GM12878 (cell line): ENCODE measurements around the gene A2ML1. TPM values are rescaled to one million over a fixed set of nuclear protein-coding genes. Genes with fewer than 3 reads are reported as not detected.

ENCODE experiments used
- ATAC-seq: fragments of 200-7000 bp; cut with Tn5 transposase; 3 replicates; pipeline ENCODE4 v1.9.1; 2020; ENCODE audit warnings: mild to moderate bottlenecking, moderate library complexity
- BruUV-seq: library from RNA; stranded (reverse); fragments of 400-500 nt; replicated peaks from 2 replicates; lab custom pipeline; 2021; lab: Mats Ljungman, UMichigan
- CTCF ChIA-PET: fragments of 300-600 bp; sonication (Branson Sonifier 250); formaldehyde crosslinking; extraction: SDS; loops from one replicate; lab custom pipeline; 2021; ENCODE audit warnings: inconsistent platforms; lab: Yijun Ruan, JAX
- POLR2A ChIA-PET: fragments of 350-600 bp; formaldehyde crosslinking; extraction: SDS; loops from one replicate; lab custom pipeline; 2021; ENCODE audit warnings: inconsistent platforms; lab: Charles Lee
- RAD21 ChIA-PET: fragments of 300-600 bp; sonication (Branson Sonifier 250); formaldehyde crosslinking; loops from one replicate; lab custom pipeline; 2023; ENCODE audit warnings: antibody characterized with exemption; ENCODE audit not compliant: unreplicated experiment; lab: Charles Lee
- SMC1A ChIA-PET: fragments of 300-600 bp; sonication (Branson Sonifier 250); formaldehyde crosslinking; loops from one replicate; lab custom pipeline; 2023; ENCODE audit not compliant: unreplicated experiment, uncharacterized antibody; lab: Charles Lee
- DNase-seq: peaks from one replicate; pipeline ENCODE4 v3.0.0-alpha.2; 2011; ENCODE audit warnings: low read depth, low spot score
- FAIRE-seq: peaks from 3 replicates; lab custom pipeline; 2011; peaks lifted over from hg19 to GRCh38; lab: Jason Lieb, UNC
- H2AFZ ChIP-seq: 2 replicates; pipeline ENCODE4 v1.6.0; 2011; ENCODE audit warnings: low read depth, low read length, control low read depth; ENCODE audit not compliant: control insufficient read depth
- H3K27ac ChIP-seq: 2 replicates; pipeline ENCODE4 v1.5.1; 2011; ENCODE audit warnings: control low read depth; ENCODE audit not compliant: control insufficient read depth, insufficient read depth
- H3K27me3 ChIP-seq, 2 experiments: replicated peaks in 1 of 2; 2 replicates each; pipeline versions ENCODE4 v1.6.0 to v1.6.1; 2011; ENCODE audit warnings: low read length in 1 of 2; ENCODE audit not compliant: control insufficient read depth in 2 of 2, insufficient read depth in 2 of 2
- H3K36me3 ChIP-seq, 2 experiments: 2 replicates each; pipeline ENCODE4 v1.5.1; 2011; ENCODE audit warnings: low read length in 1 of 2; ENCODE audit not compliant: control insufficient read depth in 2 of 2, insufficient read depth in 2 of 2
- H3K4me1 ChIP-seq: 2 replicates; pipeline ENCODE4 v1.6.1; 2011; ENCODE audit warnings: mild to moderate bottlenecking, low read length, moderate library complexity, mixed read lengths; ENCODE audit not compliant: control insufficient read depth, insufficient read depth
- H3K4me2 ChIP-seq: 2 replicates; pipeline ENCODE4 v1.6.0; 2011; ENCODE audit warnings: control low read depth; ENCODE audit not compliant: control insufficient read depth, insufficient read depth
- H3K4me3 ChIP-seq: fragments of 200-600 bp; sonication (generic); 2 replicates; pipeline ENCODE4 v1.5.1; 2016
- H3K79me2 ChIP-seq: 2 replicates; pipeline ENCODE4 v1.6.0; 2011; ENCODE audit warnings: low read length; ENCODE audit not compliant: control insufficient read depth, insufficient read depth
- H3K9ac ChIP-seq: 2 replicates; pipeline ENCODE4 v1.8.0; 2011; ENCODE audit warnings: low read length, control low read depth, mixed read lengths; ENCODE audit not compliant: control insufficient read depth, insufficient read depth
- H3K9me3 ChIP-seq: replicated peaks from 3 replicates; pipeline ENCODE4 v1.5.1; 2011; ENCODE audit warnings: mild to moderate bottlenecking, low read length; ENCODE audit not compliant: control insufficient read depth, insufficient read depth
- H4K20me1 ChIP-seq: 2 replicates; pipeline ENCODE4 v1.6.0; 2011; ENCODE audit not compliant: control insufficient read depth, insufficient read depth
- BMI1 ChIP-seq: fragments of 450-650 bp; IDR thresholded peaks from 2 replicates; pipeline ENCODE4 v1.6.1; 2016; ENCODE audit warnings: mild to moderate bottlenecking, moderate library complexity, borderline replicate concordance
- CEBPB ChIP-seq, 2 experiments: fragments of 150-350 bp in 1 of 2; IDR thresholded peaks; 2 replicates each; pipeline ENCODE4 v1.6.1; 2012 to 2014; ENCODE audit warnings: low read depth in 2 of 2, low read length in 2 of 2, borderline replicate concordance in 1 of 2, inconsistent platforms in 1 of 2
- CREB1 ChIP-seq: IDR thresholded peaks from 2 replicates; pipeline ENCODE4 v1.6.1; 2012; ENCODE audit warnings: low read depth, mild to moderate bottlenecking, inconsistent platforms
- EED ChIP-seq: sonication (generic); IDR thresholded peaks from 2 replicates; pipeline ENCODE4 v1.6.1; 2016; ENCODE audit warnings: antibody characterized with exemption, low read depth
- FOS ChIP-seq: IDR thresholded peaks from 3 replicates; pipeline ENCODE4 v1.6.1; 2011; ENCODE audit warnings: borderline replicate concordance; ENCODE audit not compliant: insufficient read length; ENCODE audit errors: extremely low read depth
- FOXK2 ChIP-seq: fragments of 450-650 bp; IDR thresholded peaks from 2 replicates; pipeline ENCODE4 v1.6.1; 2017; ENCODE audit warnings: mild to moderate bottlenecking, moderate library complexity
- IKZF2 ChIP-seq, 2 experiments: fragments of 450-650 bp; IDR thresholded peaks; 2 replicates each; pipeline ENCODE4 v1.6.1; 2017; ENCODE audit warnings: mild to moderate bottlenecking in 2 of 2, moderate library complexity in 2 of 2
- IRF4 ChIP-seq: IDR thresholded peaks from 2 replicates; pipeline ENCODE4 v1.6.1; 2011; ENCODE audit warnings: low read depth, low read length
- KDM1A ChIP-seq: fragments of 200-600 bp; sonication (generic); IDR thresholded peaks from 2 replicates; pipeline ENCODE4 v1.6.1; 2016; ENCODE audit warnings: borderline replicate concordance
- KLF5 ChIP-seq: fragments of 450-650 bp; IDR thresholded peaks from 2 replicates; pipeline ENCODE4 v1.6.1; 2014; ENCODE audit warnings: mild to moderate bottlenecking; ENCODE audit not compliant: partially characterized antibody
- LARP7 ChIP-seq: fragments of 450-650 bp; IDR thresholded peaks from 2 replicates; pipeline ENCODE4 v1.6.1; 2017; ENCODE audit warnings: mild to moderate bottlenecking
- NFIC ChIP-seq: IDR thresholded peaks from 2 replicates; pipeline ENCODE4 v1.6.1; 2012; ENCODE audit warnings: low read depth, mild to moderate bottlenecking, inconsistent platforms, low read length, moderate library complexity
- NFYB ChIP-seq: IDR thresholded peaks from 2 replicates; pipeline ENCODE4 v1.6.1; 2011; ENCODE audit warnings: low read depth, mild to moderate bottlenecking, low read length, improper control_type of control experiment, moderate library complexity; ENCODE audit not compliant: insufficient read depth
- NRF1 ChIP-seq: conservative IDR thresholded peaks from 2 replicates; pipeline ENCODE4 v1.6.1; 2011; ENCODE audit warnings: mild to moderate bottlenecking, low read depth, low read length, improper control_type of control experiment
- PAX8 ChIP-seq: fragments of 450-650 bp; IDR thresholded peaks from 2 replicates; pipeline ENCODE4 v1.6.1; 2017; ENCODE audit warnings: mild to moderate bottlenecking, moderate library complexity
- POLR2A ChIP-seq: IDR thresholded peaks from 2 replicates; pipeline ENCODE4 v1.6.1; 2011; ENCODE audit warnings: low read depth, mild to moderate bottlenecking, low read length
- RAD51 ChIP-seq: fragments of 450-650 bp; IDR thresholded peaks from 2 replicates; pipeline ENCODE4 v1.6.1; 2016; ENCODE audit warnings: moderate library complexity, mild to moderate bottlenecking, inconsistent platforms
- SIX5 ChIP-seq: IDR thresholded peaks from 2 replicates; pipeline ENCODE4 v1.6.1; 2011; ENCODE audit warnings: mild to moderate bottlenecking, low read depth, low read length, moderate library complexity; ENCODE audit not compliant: severe bottlenecking
- SMARCA5 ChIP-seq: fragments of 450-650 bp; IDR thresholded peaks from 2 replicates; pipeline ENCODE4 v1.6.1; 2017; ENCODE audit warnings: mild to moderate bottlenecking
- SMC3 ChIP-seq: IDR thresholded peaks from 2 replicates; pipeline ENCODE4 v1.6.1; 2011; ENCODE audit warnings: low read length, improper control_type of control experiment, borderline replicate concordance
- STAT1 ChIP-seq: fragments of 450-650 bp; conservative IDR thresholded peaks from 2 replicates; pipeline ENCODE4 v1.6.1; 2014; ENCODE audit warnings: antibody characterized with exemption, mild to moderate bottlenecking
- TARDBP ChIP-seq: IDR thresholded peaks from 2 replicates; pipeline ENCODE4 v1.6.1; 2016; ENCODE audit warnings: borderline replicate concordance
- TCF12 ChIP-seq: IDR thresholded peaks from 2 replicates; pipeline ENCODE4 v1.6.1; 2011; ENCODE audit warnings: low read depth, mild to moderate bottlenecking, low read length
- TCF3 ChIP-seq: IDR thresholded peaks from 2 replicates; pipeline ENCODE4 v1.6.1; 2012; ENCODE audit warnings: low read depth, mild to moderate bottlenecking, low read length, borderline replicate concordance; ENCODE audit not compliant: insufficient read depth
- ZNF217 ChIP-seq: fragments of 450-650 bp; IDR thresholded peaks from 2 replicates; pipeline ENCODE4 v1.6.1; 2017; ENCODE audit warnings: antibody characterized with exemption, mild to moderate bottlenecking
- WGBS: methylation state at CpG from one replicate; pipeline ENCODE4 v1.1.6; 2016; ENCODE audit warnings: low lambda C conversion rate; ENCODE audit not compliant: insufficient replicate concordance, insufficient coverage; ENCODE audit errors: missing lambda C conversion rate; 5-methylcytosine and 5-hydroxymethylcytosine counted together
- in situ Hi-C: fragments of 300-500 bp; cut with MboI; formaldehyde crosslinking; loops from 9 replicates; pipeline ENCODE4 v1.14.3; 2018; ENCODE audit warnings: mixed read lengths
- intact Hi-C: fragments of 100-400 bp; cut with micrococcal nuclease; formaldehyde crosslinking; loops from one replicate; pipeline ENCODE4 v1.14.2; 2022; ENCODE audit not compliant: unreplicated experiment
- polyA plus RNA-seq, 11 experiments: library from polyadenylated mRNA; depleted of rRNA in 4 of 11; unstranded in 6 of 11; stranded (reverse) in 5 of 11; fragments of >200 nt; fragmentation: Nextera tagmentation in 4 of 11; fragmentation: Illumina TruSeq in 1 of 11; extraction: Ambion mirVana in 4 of 11; extraction: Trizol in 1 of 11; gene quantifications; 1 replicate in 1 of 11; 2 replicates in 10 of 11; pipeline versions ENCODE4 v1.2.1 to v1.2.3, GENCODE V29; 2011 to 2016; ENCODE audit warnings: inconsistent platforms in 2 of 11, missing spikeins in 2 of 11, low read depth in 1 of 11
- total RNA-seq, 4 experiments: library from RNA; depleted of rRNA in 3 of 4; stranded (reverse); fragments of >200 nt in 3 of 4; fragmentation: Illumina TruSeq in 1 of 4; extraction: Trizol in 1 of 4; gene quantifications; 2 replicates each; pipeline versions ENCODE4 v1.2.1 to v1.2.3, GENCODE V29; 2013 to 2021

The A2ML1 gene
- total and polyA plus RNA-seq, 10 of the 15 experiments (the other 5 are each of a cell fraction or from before 2014, with no cell fraction given), result not detected

DNA sequence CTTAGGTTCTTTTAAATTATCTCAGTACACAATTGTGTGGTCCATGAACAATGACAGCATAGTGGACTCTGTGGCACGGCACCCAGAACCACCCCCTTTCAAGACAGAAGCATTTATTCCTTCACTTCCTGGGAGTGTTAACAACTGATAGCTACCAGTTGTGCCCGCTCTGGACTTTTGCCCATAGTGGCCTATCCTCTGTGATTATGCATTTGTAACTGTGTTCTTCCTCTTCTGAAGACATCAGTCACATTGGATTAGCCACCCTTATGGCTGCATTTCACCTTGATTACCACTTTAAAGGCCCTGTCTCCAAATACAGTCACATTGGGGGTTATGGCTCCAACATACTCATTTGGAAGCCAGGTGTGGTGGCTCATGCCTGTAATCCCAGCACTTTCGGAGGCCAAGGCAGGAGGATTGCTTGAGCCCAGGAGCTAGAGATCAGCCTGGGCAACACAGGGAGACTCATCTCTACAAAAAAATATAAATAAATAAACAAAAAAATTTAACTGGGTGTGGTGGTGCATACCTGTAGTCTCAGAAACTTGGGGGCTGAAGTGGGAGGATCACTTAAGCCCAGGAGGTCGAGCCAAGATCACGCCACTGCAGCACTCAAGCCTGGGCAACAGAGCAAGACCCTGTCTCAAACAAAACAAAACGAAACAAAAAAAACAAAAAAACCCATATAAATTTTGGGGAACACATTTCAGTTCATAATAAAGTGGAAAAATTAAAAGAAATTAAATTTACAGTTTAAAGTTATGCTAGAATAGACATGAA, 64.3 kb downstream of the A2ML1 start:
- CTCF ChIA-PET, result interaction anchor here (1.0 to 2.2 kb wide), 3 partner anchors 7 to 343 kb away, joined by 3 to 9 read pairs (median 3); no protein-coding TSS in a partner anchor
- in situ Hi-C loops, result loop anchor here (25.0 kb wide), 1 partner anchor 349 kb away; the partner anchor contains the start of gene CLEC4E
- no peak overlapping the region for H3K9ac ChIP-seq

DNA sequence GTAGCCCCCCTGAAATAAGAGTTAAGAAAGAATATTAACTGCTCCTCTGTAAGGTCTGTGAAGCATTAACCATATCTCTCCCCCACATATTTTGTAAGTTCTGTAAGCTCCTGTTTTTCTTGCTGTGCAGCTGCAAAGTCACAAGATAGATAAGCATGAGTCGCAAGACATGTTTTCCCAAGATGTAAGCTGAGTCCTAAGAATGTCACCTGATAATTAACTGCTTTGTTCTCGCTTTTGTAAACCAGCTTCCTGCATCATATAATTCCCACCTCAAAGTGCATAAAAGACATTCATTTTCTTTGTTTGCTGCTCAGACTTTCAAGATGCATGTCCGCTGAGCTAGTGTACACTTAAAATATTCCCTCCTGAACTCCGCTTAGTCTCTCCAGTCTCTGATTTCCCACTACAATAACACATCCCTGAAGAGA, 64.9 kb downstream of the A2ML1 start:
- no peak for ATAC-seq
- RAD21 ChIA-PET, result interaction anchor here (1.0 kb wide), 1 partner anchor 343 kb away, joined by 6 read pairs; no protein-coding TSS in a partner anchor
- intact Hi-C loops (no loop called here), in situ Hi-C loops (loop anchor here (25.0 kb wide), 1 partner anchor 350 kb away; the partner anchor contains the start of gene CLEC4E)
- Histone ChIP-seq H4K20me1 (no peaks in the 10 kb centered on the region), H3K79me2 (no peaks in the 10 kb centered on the region), H3K36me3 (no peaks in the 10 kb centered on the region), H3K27me3 (no peaks in the 10 kb centered on the region; a peak in 2 of 4 replicates), H3K4me2 (no peak overlapping the region), H2AFZ (no peak overlapping the region), H3K27ac (no peak overlapping the region), H3K4me3 (no peak overlapping the region), H3K9me3 (no peaks in the 10 kb centered on the region), H3K9ac (no peak overlapping the region), H3K4me1 (no peaks in the 10 kb centered on the region; the same call in 1 of the 2 replicates)
- CTCF ChIA-PET, result interaction anchor here (1.3 to 2.2 kb wide), 2 partner anchors 230 to 344 kb away, joined by 3 to 9 read pairs; no protein-coding TSS in a partner anchor
- no TSS peak for BruUV-seq
- POLR2A ChIA-PET, result no interaction called here
- SMC1A ChIA-PET, result interaction anchor here (1.3 kb wide), 1 partner anchor 343 kb away, joined by 3 read pairs; no protein-coding TSS in a partner anchor
- DNase-seq, result no peak
- WGBS, result 85% methylated on average over 4 of the region's 4 CpGs
- FAIRE-seq, result no peak
- no peak for TF ChIP-seq SIX5
- TF ChIP-seq LARP7, result no peak
- no peak for TF ChIP-seq BMI1
- no peak for TF ChIP-seq POLR2A
- no peak for TF ChIP-seq RAD51
- no peak for TF ChIP-seq CREB1
- TF ChIP-seq SMC3, result no peak
- no peak for TF ChIP-seq EED
- TF ChIP-seq TCF12, result no peak
- TF ChIP-seq KLF5, result no peak
- TF ChIP-seq PAX8, result no peak
- no peak for TF ChIP-seq CEBPB (IDR thresholded peaks at IDR 0.05; ENCODE audit: borderline replicate concordance in 1 of 2, low read depth in 2 of 2, low read length in 2 of 2)
- no peak for TF ChIP-seq TARDBP
- TF ChIP-seq FOXK2, result no peak
- TF ChIP-seq ZNF217, result no peak
- TF ChIP-seq NFYB, result no peak

More for the DNA sequence above, 64.3 kb downstream of the A2ML1 start:
- no peaks in the 10 kb centered on the region for H3K79me2 ChIP-seq
- H3K36me3 ChIP-seq, result no peaks in the 10 kb centered on the region
- no peak overlapping the region for H2AFZ ChIP-seq
- whole genome bisulfite sequencing, result 29% methylated on average over 6 of the region's 6 CpGs
- H3K4me2 ChIP-seq, result no peak overlapping the region
- H4K20me1 ChIP-seq, result no peaks in the 10 kb centered on the region
- ATAC-seq (no peak), FAIRE-seq (no peak), DNase-seq (no peak)
- no peaks in the 10 kb centered on the region for H3K9me3 ChIP-seq
- intact Hi-C loops, result no loop called here
- RAD21 ChIA-PET, result no interaction called here
- SMC1A ChIA-PET, result interaction anchor here (1.3 kb wide), 1 partner anchor 343 kb away, joined by 3 read pairs; no protein-coding TSS in a partner anchor
- no peaks in the 10 kb centered on the region; a peak in 2 of 4 replicates for H3K27me3 ChIP-seq
- no peaks in the 10 kb centered on the region; the same call in 1 of the 2 replicates for H3K4me1 ChIP-seq
- POLR2A ChIA-PET, result no interaction called here
- BruUV-seq, result no TSS peak
- no peak overlapping the region for H3K4me3 ChIP-seq
- no peak overlapping the region for H3K27ac ChIP-seq
- TF ChIP-seq NFIC (no peak), KDM1A (no peak), NFYB (no peak), IKZF2 (IDR thresholded peaks at IDR 0.05) (no peak), IRF4 (no peak), FOS (no peak), TARDBP (no peak), FOXK2 (no peak), STAT1 (no peak), TCF3 (no peak), NRF1 (no peak), SMARCA5 (no peak)
